ENCODE data around the gene RNGTT.

Gene RNGTT

GRCh38 chr6:88650979-88651378 lies 312.4 kb downstream of the RNGTT start:
- no peak overlapping the region for H3K27ac ChIP-seq
- no peak for TF ChIP-seq ZFX (IDR thresholded peaks at IDR 0.05)
- no peak for TF ChIP-seq CTCF (conservative IDR thresholded peaks at IDR 0.05)

- TF ChIP-seq ZFX (IDR thresholded peaks at IDR 0.05), result no peak
- no peak for TF ChIP-seq CTCF (conservative IDR thresholded peaks at IDR 0.05)
- no peak overlapping the region for H3K27ac ChIP-seq
Measured at GRCh38 chr6:88650029-88650619, 313.3 kb downstream of the RNGTT start.

- no peak for TF ChIP-seq CTCF (conservative IDR thresholded peaks at IDR 0.05)
- no peak for TF ChIP-seq ZFX (IDR thresholded peaks at IDR 0.05)
Measured at GRCh38 chr6:88641178-88641903, 322.1 kb downstream of the RNGTT start.

GRCh38 chr6:88637761-88638545 lies 325.5 kb downstream of the RNGTT start:
- H3K27ac ChIP-seq, result no peak overlapping the region
- no peak for TF ChIP-seq ZFX (IDR thresholded peaks at IDR 0.05)

More at GRCh38 chr6:88641178-88641903, 322.1 kb downstream of the RNGTT start:
- no peak overlapping the region for H3K27ac ChIP-seq

GRCh38 chr6:88636871-88637270 lies 326.5 kb downstream of the RNGTT start:
- H3K27ac ChIP-seq, result no peak overlapping the region
- no peak for TF ChIP-seq ZFX (IDR thresholded peaks at IDR 0.05)

- TF ChIP-seq CTCF (conservative IDR thresholded peaks at IDR 0.05), result no peak
- TF ChIP-seq ZFX (IDR thresholded peaks at IDR 0.05), result no peak
- no peak overlapping the region for H3K27ac ChIP-seq
Measured at GRCh38 chr6:88633782-88634181, 329.6 kb downstream of the RNGTT start.

- no peak overlapping the region for H3K27ac ChIP-seq
- no peak for TF ChIP-seq ZFX (IDR thresholded peaks at IDR 0.05)
Measured at GRCh38 chr6:88631830-88632229, 331.6 kb downstream of the RNGTT start.

GRCh38 chr6:88629838-88630494 lies 333.5 kb downstream of the RNGTT start:
- TF ChIP-seq ZFX (IDR thresholded peaks at IDR 0.05) (no peak), CTCF (conservative IDR thresholded peaks at IDR 0.05) (no peak)
- H3K27ac ChIP-seq, result no peak overlapping the region

Data from C4-2B (cell line).